ENCODE measurements around the gene MAG.

GRCh38 chr19:35301961-35302360 lies 10.0 kb downstream of the MAG start:
- TF ChIP-seq CTCF (IDR thresholded peaks at IDR 0.05) = no peak
- no peak for TF ChIP-seq EZH2 (IDR thresholded peaks at IDR 0.05)
